ENCODE data around the gene LIN28A. TPM values are rescaled to one million over a fixed set of nuclear protein-coding genes. Genes with fewer than 3 reads are reported as not detected.

The LIN28A gene
- total RNA-seq, 2 experiments from 2014 or later = not detected

DNA sequence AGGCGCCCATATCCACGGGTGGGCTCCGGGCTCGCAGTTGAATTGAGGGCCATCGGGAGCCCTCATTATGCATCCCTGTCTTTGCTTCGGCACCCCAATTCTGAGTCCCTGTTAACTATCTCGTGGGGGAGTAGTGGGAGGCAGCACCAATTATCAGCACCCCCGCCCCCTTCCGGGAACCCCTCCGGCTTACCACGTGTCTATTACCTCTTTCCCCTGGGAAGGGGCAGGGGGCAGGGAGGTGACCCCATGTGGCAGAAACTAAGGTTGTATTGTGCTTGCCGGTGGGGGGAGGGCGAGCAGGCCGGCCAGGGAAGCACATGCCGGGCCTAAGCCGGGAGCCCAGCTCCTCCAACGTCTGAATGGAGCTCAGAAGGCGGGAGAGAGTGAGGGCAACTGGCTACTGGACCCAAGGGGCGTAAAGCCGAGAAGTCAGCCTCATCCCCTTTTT is 1.0 kb downstream of the LIN28A start:
- H3K36me3 Mint-ChIP-seq (ENCODE audit: low read depth) = no peaks in the 10 kb centered on the region
- H3K9me3 Mint-ChIP-seq (ENCODE audit: insufficient read depth) = no peaks in the 10 kb centered on the region
- H3K27me3 Mint-ChIP-seq (ENCODE audit: low read depth) = peaks cover 69% of the 10 kb centered on the region
- DNase-seq = no peak
- no peak overlapping the region for H3K4me3 Mint-ChIP-seq
- no peak for ATAC-seq
- ChIA-PET POLR2A (no interaction called here), CTCF (interaction anchor here (2.6 kb wide), 1 partner anchor 127 kb away, joined by 6 read pairs; no protein-coding TSS in a partner anchor)
- peaks cover 24% of the 10 kb centered on the region for H3K4me1 Mint-ChIP-seq (ENCODE audit: low read depth)
- no peak overlapping the region for H3K27ac Mint-ChIP-seq

DNA sequence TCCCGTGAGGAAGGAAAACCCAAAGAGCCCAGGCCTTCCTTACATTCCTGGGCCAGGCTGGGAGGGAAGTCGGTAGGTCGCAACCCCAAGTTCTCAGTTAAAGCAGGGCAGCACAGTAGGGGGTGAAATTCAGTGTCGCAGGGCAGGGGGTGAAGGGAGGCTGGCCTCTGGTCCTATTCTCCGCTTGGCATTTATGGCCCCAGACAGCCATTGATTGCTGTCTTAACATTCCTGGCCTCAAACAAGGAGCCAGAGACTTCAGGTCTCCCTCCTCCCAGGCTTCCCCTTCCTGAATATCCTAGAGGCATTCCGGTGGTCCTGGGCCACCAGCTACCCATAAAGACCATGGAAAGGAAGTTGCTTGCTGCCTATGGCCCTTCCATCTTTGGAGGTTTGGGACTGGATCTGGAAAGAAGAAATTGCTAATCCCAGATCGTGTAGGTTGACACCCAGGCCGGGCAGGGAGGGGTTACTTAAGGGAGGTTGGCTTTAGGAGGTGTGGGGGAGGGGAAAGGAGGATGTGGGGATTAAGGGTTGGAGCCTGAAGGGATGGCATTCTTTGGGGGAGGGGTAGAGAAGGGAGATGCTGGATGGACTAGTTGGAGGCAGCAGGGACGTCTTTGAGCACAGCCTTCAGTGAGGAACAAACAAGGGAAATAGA is 1.7 kb downstream of the LIN28A start:
- Mint-ChIP-seq H3K4me3 (no peak overlapping the region), H3K4me1 (ENCODE audit: low read depth) (peaks cover 26% of the 10 kb centered on the region), H3K36me3 (ENCODE audit: low read depth) (no peaks in the 10 kb centered on the region), H3K27ac (no peak overlapping the region), H3K27me3 (ENCODE audit: low read depth) (peaks cover 71% of the 10 kb centered on the region), H3K9me3 (ENCODE audit: insufficient read depth) (no peaks in the 10 kb centered on the region)
- CTCF ChIA-PET = interaction anchor here (1.1 to 2.6 kb wide), 3 partner anchors 127 to 178 kb away, joined by 3 to 6 read pairs (median 4); partner anchors contain the start of gene CEP85
- POLR2A ChIA-PET = no interaction called here
- ATAC-seq (no peak), DNase-seq (no peak)

DNA sequence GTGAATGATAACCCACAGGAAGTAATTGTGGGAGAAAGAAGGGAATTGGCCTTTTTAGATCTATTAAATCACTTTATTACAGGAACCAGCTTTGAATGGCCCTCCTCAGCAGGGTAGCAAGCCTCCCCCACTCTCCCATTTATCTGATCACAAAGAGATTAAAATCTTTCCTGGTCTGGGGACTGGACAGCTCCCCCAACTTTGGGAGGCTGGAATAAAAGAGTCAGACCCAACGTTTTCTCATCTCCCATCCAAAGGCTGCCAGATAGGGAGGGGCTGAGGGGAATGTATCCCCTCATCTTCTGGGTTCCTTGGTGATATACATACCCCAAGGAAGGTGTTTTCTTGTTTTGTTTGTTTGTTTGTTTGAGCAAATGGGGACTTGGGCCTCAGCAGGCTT is 2.4 kb downstream of the LIN28A start:
- Mint-ChIP-seq H3K36me3 (ENCODE audit: low read depth) (no peaks in the 10 kb centered on the region), H3K27ac (no peak overlapping the region), H3K27me3 (ENCODE audit: low read depth) (peaks cover 71% of the 10 kb centered on the region), H3K4me1 (ENCODE audit: low read depth) (peaks cover 26% of the 10 kb centered on the region), H3K4me3 (no peak overlapping the region), H3K9me3 (ENCODE audit: insufficient read depth) (no peaks in the 10 kb centered on the region)
- ATAC-seq (no peak), DNase-seq (no peak)
- ChIA-PET POLR2A (no interaction called here), CTCF (interaction anchor here (1.1 to 2.6 kb wide), 3 partner anchors 128 to 179 kb away, joined by 3 to 6 read pairs (median 4); partner anchors contain the start of gene CEP85)

DNA sequence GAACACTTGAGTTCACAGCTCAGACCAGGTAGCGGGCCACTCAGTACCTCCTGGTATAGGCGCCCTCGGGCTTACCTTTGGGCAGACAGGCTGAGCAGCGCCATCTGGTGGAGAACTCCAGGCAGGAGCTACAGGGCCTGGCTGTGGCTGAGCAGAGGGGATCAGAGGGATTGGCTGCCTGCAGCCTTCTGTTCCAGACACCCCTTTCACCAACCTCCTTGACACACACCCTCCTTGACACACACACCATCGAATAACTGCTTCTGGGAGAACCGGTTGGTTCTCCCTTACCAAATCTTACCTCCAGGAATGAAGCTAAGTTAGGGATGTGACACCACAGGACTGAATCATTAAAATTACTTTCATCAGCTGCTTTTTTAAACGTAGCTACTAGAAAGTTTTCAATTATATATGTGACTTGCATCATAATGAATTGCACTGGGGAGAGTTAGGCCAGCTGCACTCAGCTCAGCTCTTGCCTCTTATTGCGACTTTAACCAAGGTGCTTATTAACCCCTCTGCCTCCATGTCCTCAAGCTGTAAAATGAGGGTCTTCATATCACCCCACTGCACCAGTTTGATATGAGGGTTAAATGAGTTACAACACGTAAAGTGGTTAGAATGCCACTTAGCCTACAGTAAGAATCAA is 6.6 kb downstream of the LIN28A start:
- peaks cover 49% of the 10 kb centered on the region for H3K27me3 Mint-ChIP-seq (ENCODE audit: low read depth)
- peaks cover 7% of the 10 kb centered on the region for H3K4me1 Mint-ChIP-seq (ENCODE audit: low read depth)
- no peaks in the 10 kb centered on the region for H3K36me3 Mint-ChIP-seq (ENCODE audit: low read depth)
- ChIA-PET CTCF (interaction anchor here (0.6 to 3.7 kb wide), 74 partner anchors 9 to 1633 kb away, joined by 3 to 63 read pairs (median 5); partner anchors contain the start of genes CD52, CEP85, DHDDS and PIGV), POLR2A (interaction anchor here (1.2 kb wide), 1 partner anchor 15 kb away, joined by 5 read pairs; the partner anchor contains the start of gene DHDDS)
- no peak overlapping the region for H3K27ac Mint-ChIP-seq
- ATAC-seq = peak; percentile 100
- peak; percentile 91 for DNase-seq
- no peaks in the 10 kb centered on the region for H3K9me3 Mint-ChIP-seq (ENCODE audit: insufficient read depth)
- H3K4me3 Mint-ChIP-seq = no peak overlapping the region

DNA sequence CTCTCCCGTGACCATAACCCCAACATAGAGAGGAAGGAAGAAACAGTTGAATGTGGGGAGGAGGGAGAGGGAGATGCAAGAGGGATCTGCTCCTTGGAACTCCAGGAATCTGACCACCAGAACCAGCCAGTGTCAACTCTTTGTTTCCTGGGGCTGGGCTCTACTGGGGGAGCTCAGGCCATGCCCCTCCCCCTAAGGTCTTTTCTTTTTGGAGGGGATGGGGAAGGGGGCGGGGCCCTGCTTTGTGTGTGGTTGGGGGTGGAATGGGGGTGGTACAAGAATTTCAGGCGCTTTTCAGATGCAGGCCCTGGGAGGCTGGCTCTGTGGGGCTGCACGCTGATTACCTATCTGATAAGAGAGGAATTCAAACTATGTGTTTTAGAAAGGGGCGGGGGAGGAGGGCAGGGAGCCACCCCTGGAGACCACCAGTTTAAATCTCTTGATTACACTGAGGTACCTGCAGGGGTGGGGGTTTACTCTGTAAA is 8.3 kb downstream of the LIN28A start:
- DNase-seq (no peak), ATAC-seq (no peak)
- CTCF ChIA-PET = interaction anchor here (0.9 kb wide), 1 partner anchor 54 kb away, joined by 3 read pairs; no protein-coding TSS in a partner anchor
- Mint-ChIP-seq H3K27ac (no peak overlapping the region), H3K36me3 (ENCODE audit: low read depth) (no peaks in the 10 kb centered on the region), H3K27me3 (ENCODE audit: low read depth) (peaks cover 39% of the 10 kb centered on the region), H3K4me3 (no peak overlapping the region), H3K4me1 (ENCODE audit: low read depth) (peaks cover 2% of the 10 kb centered on the region), H3K9me3 (ENCODE audit: insufficient read depth) (no peaks in the 10 kb centered on the region)
- POLR2A ChIA-PET = no interaction called here

DNA sequence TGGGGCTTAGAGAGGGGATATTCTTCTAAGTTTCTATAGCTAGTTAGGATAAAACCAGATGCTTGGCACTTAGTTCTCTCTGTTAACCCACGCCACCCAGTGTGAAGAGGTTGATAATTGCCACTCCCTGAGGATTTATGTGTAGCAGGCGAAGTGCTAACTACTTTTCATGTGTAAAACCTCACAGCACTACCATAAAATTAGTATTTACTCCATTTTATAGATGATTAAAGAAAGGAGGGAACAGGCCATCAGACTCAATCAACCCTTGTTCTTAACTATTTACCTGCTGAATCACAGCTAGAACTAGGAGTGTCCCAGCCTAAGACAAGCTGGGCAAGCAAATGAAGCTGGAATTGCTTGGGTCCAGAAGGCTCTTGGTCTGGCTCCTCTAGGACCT is 8.9 kb downstream of the LIN28A start:
- CTCF ChIA-PET = interaction anchor here (0.6 to 1.9 kb wide), 3 partner anchors 55 to 186 kb away, joined by 3 to 4 read pairs (median 3); partner anchors contain the start of gene CEP85
- Mint-ChIP-seq H3K9me3 (ENCODE audit: insufficient read depth) (no peaks in the 10 kb centered on the region), H3K27me3 (ENCODE audit: low read depth) (peaks cover 33% of the 10 kb centered on the region), H3K36me3 (ENCODE audit: low read depth) (no peaks in the 10 kb centered on the region), H3K27ac (no peak overlapping the region), H3K4me1 (ENCODE audit: low read depth) (peaks cover 2% of the 10 kb centered on the region), H3K4me3 (no peak overlapping the region)
- POLR2A ChIA-PET = no interaction called here
- DNase-seq (no peak), ATAC-seq (no peak)

DNA sequence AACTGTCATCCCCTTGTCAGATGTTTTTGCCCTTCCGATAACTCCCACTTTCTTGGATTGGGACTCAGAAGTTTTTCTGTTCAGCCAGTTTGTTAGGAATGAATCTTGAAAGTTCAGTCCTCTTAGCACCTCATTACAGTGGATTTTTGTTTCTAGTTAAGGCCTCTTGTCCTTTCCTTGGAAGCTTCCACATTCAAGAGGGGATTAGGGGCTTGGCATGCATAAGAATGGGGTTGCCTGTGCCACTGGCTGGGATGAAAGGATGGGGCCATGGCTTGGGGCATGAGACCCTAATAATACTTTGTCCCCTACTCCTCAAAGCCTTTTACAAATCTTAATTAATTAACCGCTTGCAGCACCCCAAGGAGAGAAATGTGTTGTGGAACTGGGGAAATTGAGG is 19.1 kb downstream of the LIN28A start:
- Mint-ChIP-seq H3K4me3 (no peak overlapping the region), H3K27ac (no peak overlapping the region), H3K9me3 (ENCODE audit: insufficient read depth) (no peaks in the 10 kb centered on the region), H3K4me1 (ENCODE audit: low read depth) (peaks cover 26% of the 10 kb centered on the region), H3K36me3 (ENCODE audit: low read depth) (peaks cover 9% of the 10 kb centered on the region), H3K27me3 (ENCODE audit: low read depth) (no peaks in the 10 kb centered on the region)
- no peak for DNase-seq
- no peak for ATAC-seq
- POLR2A ChIA-PET = no interaction called here
- CTCF ChIA-PET = interaction anchor here (1.9 to 5.7 kb wide), 2 partner anchors 14 to 195 kb away, joined by 7 to 63 read pairs; partner anchors contain the start of gene CEP85

DNA sequence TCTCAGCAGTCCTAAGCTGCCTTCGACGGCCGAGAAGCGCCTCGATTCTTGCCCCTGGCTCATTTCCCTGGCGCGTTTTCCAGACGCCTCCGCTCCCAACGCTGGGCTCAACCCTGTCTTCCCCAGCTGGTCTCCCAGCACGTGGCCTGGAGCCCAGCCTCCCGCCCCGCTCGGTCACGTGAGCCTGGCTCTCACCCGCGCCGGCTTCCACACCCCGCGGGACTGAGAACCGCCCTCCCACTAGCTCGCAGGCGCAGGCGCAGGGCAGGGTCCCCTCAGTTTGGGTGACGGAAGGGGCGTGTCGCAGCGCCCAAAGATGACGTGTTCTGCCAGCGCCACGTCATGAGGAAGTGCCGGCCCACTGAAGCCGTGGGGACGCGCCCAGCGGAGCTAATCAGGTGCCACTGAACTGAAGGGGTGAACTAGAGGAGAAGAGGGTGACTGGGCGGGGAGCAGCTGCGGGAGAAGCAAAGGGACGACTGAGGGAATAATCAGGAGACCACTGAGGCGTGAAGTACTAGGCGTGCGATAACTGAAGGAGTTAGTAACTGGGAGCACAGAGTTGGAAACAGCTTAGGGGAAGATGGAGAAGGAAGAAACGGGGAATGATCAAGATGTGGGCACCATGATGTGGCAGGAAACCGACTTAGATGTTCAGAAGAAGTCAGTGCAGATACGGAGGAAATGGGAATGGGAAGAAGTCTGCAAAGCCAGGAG is 21.5 kb downstream of the LIN28A start, which contains the start of gene DHDDS:
TSS of gene DHDDS (plus strand) at position 343 of the 717 bp plus-strand sequence. CDS start 625 bp downstream, outside the sequence.
- ATAC-seq = peak; percentile 98
- ChIA-PET CTCF (interaction anchor here (0.8 to 5.7 kb wide), 11 partner anchors 9 to 198 kb away, joined by 3 to 63 read pairs (median 4); partner anchors contain the start of genes CD52 and CEP85), POLR2A (interaction anchor here (0.6 to 3.1 kb wide), 13 partner anchors 9 to 197 kb away, joined by 3 to 16 read pairs (median 4); partner anchors contain the start of genes CEP85, HMGN2 and SH3BGRL3)

DNA sequence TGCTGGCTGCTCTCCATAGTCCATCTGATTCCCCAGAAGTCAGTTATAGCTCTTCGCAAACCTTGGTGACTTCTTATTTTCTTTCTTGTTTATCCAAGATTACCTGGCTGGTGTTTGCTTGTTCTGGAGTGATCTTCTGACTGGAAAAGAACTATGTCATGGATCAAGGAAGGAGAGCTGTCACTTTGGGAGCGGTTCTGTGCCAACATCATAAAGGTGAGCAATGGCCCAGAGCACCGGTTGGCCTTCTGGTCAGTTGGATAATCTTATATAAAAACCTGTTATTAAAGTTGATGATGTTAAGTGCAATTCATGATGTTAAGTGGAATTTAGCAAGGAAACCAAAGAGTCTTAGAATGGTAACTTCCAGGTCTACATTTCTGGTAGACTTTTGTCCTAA is 22.2 kb downstream of the LIN28A start:
- no peak for DNase-seq
- no peaks in the 10 kb centered on the region for H3K9me3 Mint-ChIP-seq (ENCODE audit: insufficient read depth)
- ATAC-seq = no peak
- H3K27me3 Mint-ChIP-seq (ENCODE audit: low read depth) = no peaks in the 10 kb centered on the region
- peak overlapping the region; percentile 93 for H3K27ac Mint-ChIP-seq
- peaks cover 13% of the 10 kb centered on the region for H3K36me3 Mint-ChIP-seq (ENCODE audit: low read depth)
- ChIA-PET CTCF (interaction anchor here (0.8 to 5.7 kb wide), 8 partner anchors 17 to 198 kb away, joined by 3 to 63 read pairs (median 4); partner anchors contain the start of genes CD52 and CEP85), POLR2A (interaction anchor here (0.9 to 3.1 kb wide), 10 partner anchors 8 to 198 kb away, joined by 3 to 16 read pairs (median 4); partner anchors contain the start of genes CEP85, HMGN2 and SH3BGRL3)
- H3K4me3 Mint-ChIP-seq = peak overlapping the region; percentile 91
- peaks cover 26% of the 10 kb centered on the region for H3K4me1 Mint-ChIP-seq (ENCODE audit: low read depth)

More for the DNA sequence above, 21.5 kb downstream of the LIN28A start, which contains the start of gene DHDDS:
- DNase-seq = peak; percentile 99
- no peaks in the 10 kb centered on the region for H3K27me3 Mint-ChIP-seq (ENCODE audit: low read depth)
- peaks cover 12% of the 10 kb centered on the region for H3K36me3 Mint-ChIP-seq (ENCODE audit: low read depth)
- H3K9me3 Mint-ChIP-seq (ENCODE audit: insufficient read depth) = no peaks in the 10 kb centered on the region
- H3K27ac Mint-ChIP-seq = peak within 1 kb of the TSS; percentile 93
- H3K4me3 Mint-ChIP-seq = peak within 1 kb of the TSS; percentile 91
- H3K4me1 Mint-ChIP-seq (ENCODE audit: low read depth) = peaks cover 26% of the 10 kb centered on the region

DNA sequence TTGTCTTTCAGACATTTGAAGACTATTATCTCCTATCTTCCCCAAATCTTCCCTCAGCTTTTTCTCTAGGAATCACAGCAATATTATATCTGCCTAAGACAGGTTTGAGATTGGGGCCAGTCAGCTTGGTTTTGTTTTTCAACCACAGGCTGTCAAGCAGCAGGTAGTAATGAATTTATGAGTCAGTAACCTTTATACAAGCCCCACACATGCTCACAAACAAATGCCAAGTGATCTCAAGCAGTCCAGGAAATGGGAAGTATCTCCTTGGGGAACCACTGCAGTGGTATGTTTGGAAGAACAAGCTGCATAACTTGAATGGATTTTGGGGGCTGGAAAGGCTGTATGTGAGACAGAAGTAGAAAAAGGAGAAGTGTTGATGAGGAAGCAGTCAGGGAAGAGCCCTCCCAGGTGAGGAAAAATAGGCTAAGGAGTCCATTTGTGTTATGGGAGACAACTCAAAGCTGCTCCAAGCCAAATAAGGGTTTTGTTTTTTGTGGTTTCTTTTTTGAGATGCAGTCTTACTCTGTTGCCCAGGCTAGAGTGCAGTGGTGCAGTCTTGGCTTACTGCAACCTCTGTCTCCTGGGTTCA is 23.6 kb downstream of the LIN28A start:
- no peak overlapping the region for H3K27ac Mint-ChIP-seq
- ChIA-PET POLR2A (interaction anchor here (3.1 kb wide), 1 partner anchor 37 kb away, joined by 16 read pairs; the partner anchor contains the start of gene HMGN2), CTCF (interaction anchor here (3.0 to 5.7 kb wide), 2 partner anchors 18 to 36 kb away, joined by 20 to 63 read pairs; no protein-coding TSS in a partner anchor)
- ATAC-seq = no peak
- no peaks in the 10 kb centered on the region for H3K9me3 Mint-ChIP-seq (ENCODE audit: insufficient read depth)
- DNase-seq = no peak
- peaks cover 26% of the 10 kb centered on the region for H3K36me3 Mint-ChIP-seq (ENCODE audit: low read depth)
- H3K27me3 Mint-ChIP-seq (ENCODE audit: low read depth) = no peaks in the 10 kb centered on the region
- H3K4me1 Mint-ChIP-seq (ENCODE audit: low read depth) = peaks cover 26% of the 10 kb centered on the region
- H3K4me3 Mint-ChIP-seq = no peak overlapping the region

Measured in activated CD8-positive, alpha-beta T cell treated with anti-CD3 and anti-CD28 coated beads, Interleukin-2, amount 10 ng/mL, durations not matched to agents 7 days and 5 days (primary cell).